Measurements from ENCODE around the gene BUB1B. TPM values are rescaled to one million over a fixed set of nuclear protein-coding genes. Genes with fewer than 3 reads are reported as not detected.

BUB1B gene
- total and polyA plus RNA-seq, 9 of the 15 experiments (the other 6 are each of a cell fraction or from before 2014, with no cell fraction given): 28.7 to 113 (median 82.2) TPM

GRCh38 chr15:40234783-40235182, 73.9 kb downstream of the BUB1B start:
- peak in 2 of 4 experiments; percentile 32 to 43 for DNase-seq (ENCODE audit: extremely low read depth in 1 of 4, low spot score in 3 of 4)
- Histone ChIP-seq H3K79me2 (ENCODE audit: control insufficient read depth, insufficient read depth, low read length) (no peaks in the 10 kb centered on the region), H4K20me1 (replicated peaks; ENCODE audit: control insufficient read depth, insufficient read depth, low read length) (0 out of 2 replicates have a peak, but pooled peaks cover 3% of the 10 kb centered on the region), H3K4me3 (no peak overlapping the region), H3K27ac (ENCODE audit: extremely low read depth, low read depth, low read length) (0 out of 3 replicates have a peak overlapping the region, but pooled peaks have one; percentile 4), H3K27me3 (ENCODE audit: control insufficient read depth in 2 of 2, insufficient read depth in 2 of 2, low read length in 2 of 2) (peaks cover 0 to 5% of the 10 kb centered on the region in 2 experiments; a peak in 1 of 5 replicates), H2AFZ (ENCODE audit: low read depth, low read length) (no peak overlapping the region), H3K9ac (ENCODE audit: insufficient read depth in 1 of 2, low read depth in 2 of 2, low read length in 2 of 2) (peak overlapping the region in 1 of 2 experiments; percentile 79; a peak in 1 of 4 replicates), H3K9me3 (replicated peaks; ENCODE audit: control insufficient read depth, insufficient read depth, low read depth, low read length) (no peaks in the 10 kb centered on the region), H3K9me1 (ENCODE audit: control insufficient read depth, insufficient read depth, low read length) (no peaks in the 10 kb centered on the region), H3K4me2 (ENCODE audit: insufficient read depth, low read length) (no peak overlapping the region), H3K36me3 (ENCODE audit: control insufficient read depth, insufficient read depth, low read length) (peaks cover 14% of the 10 kb centered on the region; the same call in 1 of the 3 replicates), H3K4me1 (replicated peaks in 1 of 2; ENCODE audit: control insufficient read depth in 2 of 2, insufficient read depth in 2 of 2, low read length in 2 of 2) (peaks cover 18 to 30% of the 10 kb centered on the region in 2 experiments)
- in situ Hi-C loops (cut with MboI) (no loop called here), intact Hi-C loops (cut with micrococcal nuclease) (loop anchor here (5.0 kb wide), 1 partner anchor 38 kb away; no protein-coding TSS in a partner anchor)
- no peak for FAIRE-seq
- BruUV-seq (replicated peaks): no TSS peak
- peak; percentile 53 for ATAC-seq
- ChIA-PET CTCF (ENCODE audit: low intra/inter-chr PET ratio) (no interaction called here), POLR2A (interaction anchor here (0.7 to 1.3 kb wide), 3 partner anchors 9 to 29 kb away, joined by 3 to 4 read pairs (median 4); no protein-coding TSS in a partner anchor)
- WGBS (ENCODE audit: insufficient coverage, low coverage, missing lambda C conversion rate): 12% methylated on average over 4 of the region's 4 CpGs
- TF ChIP-seq NR2C2 (CRISPR knock-in tag; IDR thresholded peaks at IDR 0.05) (no peak), NR2C2 (tag; IDR thresholded peaks at IDR 0.05) (no peak), CHD7 (IDR thresholded peaks at IDR 0.05; ENCODE audit: low read depth, low read length) (no peak), RNF2 (IDR thresholded peaks at IDR 0.05) (no peak), MITF (IDR thresholded peaks at IDR 0.05) (no peak), ZBED1 (IDR thresholded peaks at IDR 0.05) (no peak), MAFG (tag; conservative IDR thresholded peaks at IDR 0.05) (peak; percentile 75), POLR2G (IDR thresholded peaks at IDR 0.05; ENCODE audit: low read depth, low read length) (no peak), PRMT5 (CRISPR knock-in tag; IDR thresholded peaks at IDR 0.05) (no peak), PHTF2 (CRISPR knock-in tag; IDR thresholded peaks at IDR 0.05) (no peak), RAD21 (CRISPR knock-in tag; conservative IDR thresholded peaks at IDR 0.05 in 1 of 2, IDR thresholded peaks at IDR 0.05 in 1 of 2) (no peak)

Measured in K562 (cell line).